Measurements from ENCODE around the gene PDZRN3.

Gene PDZRN3

DNA sequence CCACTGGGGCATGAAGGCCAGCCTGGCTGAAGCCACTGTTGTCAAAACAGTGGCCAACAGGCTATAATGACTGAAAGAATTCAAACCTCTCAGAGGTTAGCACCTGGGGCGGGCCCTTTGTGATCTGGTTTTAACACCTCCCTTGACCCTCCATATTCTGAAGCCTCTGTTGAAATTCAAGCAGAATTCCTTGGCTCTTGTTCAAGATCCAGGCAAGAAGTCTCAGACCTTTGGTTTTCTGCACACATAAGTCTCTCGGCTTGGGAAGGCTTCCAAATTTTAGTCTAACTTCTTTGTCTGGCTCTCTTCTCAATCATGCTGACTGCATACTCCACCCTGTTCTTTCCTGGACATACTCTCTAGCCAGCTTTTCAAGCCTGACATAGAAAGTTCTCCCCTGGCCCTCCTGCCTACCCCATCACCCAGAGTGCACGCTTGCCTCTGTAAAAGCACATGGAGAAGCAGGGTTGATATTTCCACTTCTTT is 144.5 kb downstream of the PDZRN3 start:
- no peaks in the 10 kb centered on the region for H3K9me3 ChIP-seq
- H3K36me3 ChIP-seq = no peaks in the 10 kb centered on the region
- no peak overlapping the region for H3K4me3 ChIP-seq (ENCODE audit: low read depth, low read length)
- TF ChIP-seq, protein P1, sequence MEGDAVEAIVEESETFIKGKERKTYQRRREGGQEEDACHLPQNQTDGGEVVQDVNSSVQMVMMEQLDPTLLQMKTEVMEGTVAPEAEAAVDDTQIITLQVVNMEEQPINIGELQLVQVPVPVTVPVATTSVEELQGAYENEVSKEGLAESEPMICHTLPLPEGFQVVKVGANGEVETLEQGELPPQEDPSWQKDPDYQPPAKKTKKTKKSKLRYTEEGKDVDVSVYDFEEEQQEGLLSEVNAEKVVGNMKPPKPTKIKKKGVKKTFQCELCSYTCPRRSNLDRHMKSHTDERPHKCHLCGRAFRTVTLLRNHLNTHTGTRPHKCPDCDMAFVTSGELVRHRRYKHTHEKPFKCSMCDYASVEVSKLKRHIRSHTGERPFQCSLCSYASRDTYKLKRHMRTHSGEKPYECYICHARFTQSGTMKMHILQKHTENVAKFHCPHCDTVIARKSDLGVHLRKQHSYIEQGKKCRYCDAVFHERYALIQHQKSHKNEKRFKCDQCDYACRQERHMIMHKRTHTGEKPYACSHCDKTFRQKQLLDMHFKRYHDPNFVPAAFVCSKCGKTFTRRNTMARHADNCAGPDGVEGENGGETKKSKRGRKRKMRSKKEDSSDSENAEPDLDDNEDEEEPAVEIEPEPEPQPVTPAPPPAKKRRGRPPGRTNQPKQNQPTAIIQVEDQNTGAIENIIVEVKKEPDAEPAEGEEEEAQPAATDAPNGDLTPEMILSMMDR (IDR thresholded peaks at IDR 0.05; ENCODE audit: low read depth, low read length) = no peak
- peaks cover 20% of the 10 kb centered on the region for H3K4me1 ChIP-seq
- no peak for DNase-seq
- H3K27me3 ChIP-seq = no peaks in the 10 kb centered on the region

DNA sequence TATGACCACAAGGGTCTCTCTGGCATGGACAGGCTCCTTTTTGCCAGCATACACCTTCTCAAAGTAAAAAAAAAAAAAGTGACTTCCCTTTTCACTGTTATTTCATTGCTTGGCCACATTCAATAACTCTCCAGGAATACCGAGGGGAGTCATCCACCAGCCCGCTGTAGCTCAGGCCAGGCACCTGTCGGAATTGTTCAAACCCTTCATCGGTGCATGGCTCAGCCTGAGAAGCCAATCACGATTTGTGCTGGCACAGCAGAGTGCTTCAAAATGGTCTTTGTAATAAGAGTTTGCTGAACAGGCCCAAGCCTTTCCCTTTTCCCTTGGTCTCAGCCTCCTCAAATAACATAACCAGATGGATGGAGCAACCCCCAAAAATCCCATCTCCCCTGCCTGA is 145.4 kb downstream of the PDZRN3 start:
- TF ChIP-seq, protein P1 (IDR thresholded peaks at IDR 0.05; ENCODE audit: low read depth, low read length) = no peak
- no peaks in the 10 kb centered on the region for H3K27me3 ChIP-seq
- no peaks in the 10 kb centered on the region for H3K9me3 ChIP-seq

DNA sequence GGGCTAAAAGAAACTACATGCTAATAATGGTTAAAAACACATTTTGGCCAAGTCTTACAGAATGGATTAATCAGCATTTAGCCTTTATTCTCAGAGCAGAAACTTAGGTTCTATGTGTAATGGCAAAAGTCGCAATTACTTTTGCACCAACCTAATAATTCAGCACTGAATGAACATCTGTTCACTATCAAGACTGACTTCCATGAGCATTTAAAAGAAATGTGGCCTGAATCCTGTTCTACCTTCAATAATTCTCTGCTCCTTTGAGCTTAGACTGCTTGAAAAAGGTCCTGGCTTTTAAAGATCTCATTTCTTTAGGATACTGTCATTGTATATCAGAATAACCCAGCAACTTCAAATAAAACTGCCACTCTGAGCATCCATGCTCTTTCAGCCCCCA is 145.9 kb downstream of the PDZRN3 start:
- Histone ChIP-seq H3K36me3 (no peaks in the 10 kb centered on the region), H3K9me3 (no peaks in the 10 kb centered on the region), H3K27me3 (no peaks in the 10 kb centered on the region), H3K4me3 (ENCODE audit: low read depth, low read length) (no peak overlapping the region), H3K4me1 (peaks cover 11% of the 10 kb centered on the region)
- no peak for DNase-seq
- TF ChIP-seq, protein P1 (IDR thresholded peaks at IDR 0.05; ENCODE audit: low read depth, low read length) = no peak

More for the DNA sequence above, 145.4 kb downstream of the PDZRN3 start:
- Histone ChIP-seq H3K4me1 (peaks cover 13% of the 10 kb centered on the region), H3K4me3 (ENCODE audit: low read depth, low read length) (no peak overlapping the region), H3K36me3 (no peaks in the 10 kb centered on the region)
- DNase-seq = no peak

DNA sequence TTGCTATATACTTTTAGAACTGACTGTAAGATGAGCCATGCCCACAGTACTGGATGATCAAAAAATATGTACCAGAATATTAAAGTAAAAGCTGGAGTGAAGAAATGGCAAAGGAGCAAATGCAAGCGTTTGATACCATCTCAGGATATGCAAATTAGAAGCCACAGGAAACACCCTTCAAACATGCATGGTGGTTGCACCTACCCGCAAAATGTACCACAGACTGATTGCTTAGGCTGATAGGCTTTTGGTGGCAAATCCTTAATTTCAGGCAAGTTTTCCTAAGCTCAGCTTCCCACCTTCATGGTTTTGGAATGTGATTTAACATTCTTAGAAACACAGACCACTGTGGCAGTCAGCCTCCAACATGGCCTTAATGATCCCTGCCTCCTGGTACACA is 149.0 kb downstream of the PDZRN3 start:
- TF ChIP-seq, protein P1 (IDR thresholded peaks at IDR 0.05; ENCODE audit: low read depth, low read length) = no peak
- no peaks in the 10 kb centered on the region for H3K36me3 ChIP-seq
- no peaks in the 10 kb centered on the region for H3K27me3 ChIP-seq
- H3K4me1 ChIP-seq = peaks cover 28% of the 10 kb centered on the region
- H3K4me3 ChIP-seq (ENCODE audit: low read depth, low read length) = no peak overlapping the region
- no peaks in the 10 kb centered on the region for H3K9me3 ChIP-seq
- no peak for DNase-seq

DNA sequence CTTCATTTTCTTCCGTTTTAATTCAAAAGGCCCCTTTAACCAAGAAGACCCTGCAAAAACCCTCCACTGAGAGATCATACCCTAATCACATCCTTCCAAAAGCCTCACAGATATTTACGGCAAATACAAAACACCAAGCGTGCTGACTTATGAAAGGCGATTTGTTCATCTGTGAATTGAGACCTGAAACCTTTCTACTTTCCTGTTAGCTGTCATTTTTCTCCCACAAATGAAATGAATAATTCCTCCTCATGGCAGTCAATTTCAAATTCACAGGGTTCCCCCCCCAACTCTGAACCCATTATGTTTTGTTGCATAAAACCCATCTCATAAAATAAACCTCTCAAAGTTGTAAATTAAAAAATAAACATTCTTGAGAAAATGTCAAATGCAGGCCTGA is 149.6 kb downstream of the PDZRN3 start:
- H3K9me3 ChIP-seq = no peaks in the 10 kb centered on the region
- H3K27me3 ChIP-seq = no peaks in the 10 kb centered on the region
- DNase-seq = no peak
- peaks cover 26% of the 10 kb centered on the region for H3K4me1 ChIP-seq
- no peaks in the 10 kb centered on the region for H3K36me3 ChIP-seq
- TF ChIP-seq, protein P1 (IDR thresholded peaks at IDR 0.05; ENCODE audit: low read depth, low read length) = no peak
- no peak overlapping the region for H3K4me3 ChIP-seq (ENCODE audit: low read depth, low read length)

DNA sequence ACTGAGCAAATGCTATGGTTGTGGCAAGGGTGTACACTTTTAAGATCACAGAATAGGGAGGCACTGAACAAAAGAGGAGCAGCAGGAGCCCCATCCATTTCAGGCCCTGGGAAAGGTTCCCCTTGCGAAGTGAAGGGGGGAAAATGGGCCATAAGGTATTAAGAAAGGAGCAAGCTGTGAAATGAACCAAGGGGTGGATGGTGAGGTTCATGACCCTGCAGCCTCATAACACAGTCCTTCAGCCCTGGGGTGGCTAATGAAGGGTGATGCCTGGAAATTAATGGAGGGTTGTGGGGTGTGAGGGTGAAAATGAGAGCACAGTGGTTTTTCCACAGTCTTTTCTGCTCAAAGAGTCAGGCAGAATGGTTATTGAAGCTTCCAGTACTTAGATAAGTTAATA is 150.1 kb downstream of the PDZRN3 start:
- Histone ChIP-seq H3K4me1 (peaks cover 21% of the 10 kb centered on the region), H3K27me3 (no peaks in the 10 kb centered on the region), H3K4me3 (ENCODE audit: low read depth, low read length) (no peak overlapping the region), H3K9me3 (no peaks in the 10 kb centered on the region), H3K36me3 (no peaks in the 10 kb centered on the region)
- DNase-seq = no peak
- TF ChIP-seq, protein P1 (IDR thresholded peaks at IDR 0.05; ENCODE audit: low read depth, low read length) = no peak

Data from BE2C (cell line).